GM21423 (cell line): Measurements from ENCODE around the gene PSMB3.
"Not testable (repeated sequence)": the region's sequence is repeated elsewhere in the genome, so short reads cannot be mapped to it uniquely, and the experiment has no call there.

Experiments used
- ATAC-seq: cut with Tn5 transposase; IDR thresholded peaks from one replicate; pipeline ENCODE4 v1.9.1; 2021; ENCODE audit warnings: mild to moderate bottlenecking, moderate library complexity; ENCODE audit not compliant: unreplicated experiment

Gene PSMB3

GRCh38 chr17:38748892-38749222 lies 3.7 kb upstream of the PSMB3 start:
- no peak for ATAC-seq

DNA sequence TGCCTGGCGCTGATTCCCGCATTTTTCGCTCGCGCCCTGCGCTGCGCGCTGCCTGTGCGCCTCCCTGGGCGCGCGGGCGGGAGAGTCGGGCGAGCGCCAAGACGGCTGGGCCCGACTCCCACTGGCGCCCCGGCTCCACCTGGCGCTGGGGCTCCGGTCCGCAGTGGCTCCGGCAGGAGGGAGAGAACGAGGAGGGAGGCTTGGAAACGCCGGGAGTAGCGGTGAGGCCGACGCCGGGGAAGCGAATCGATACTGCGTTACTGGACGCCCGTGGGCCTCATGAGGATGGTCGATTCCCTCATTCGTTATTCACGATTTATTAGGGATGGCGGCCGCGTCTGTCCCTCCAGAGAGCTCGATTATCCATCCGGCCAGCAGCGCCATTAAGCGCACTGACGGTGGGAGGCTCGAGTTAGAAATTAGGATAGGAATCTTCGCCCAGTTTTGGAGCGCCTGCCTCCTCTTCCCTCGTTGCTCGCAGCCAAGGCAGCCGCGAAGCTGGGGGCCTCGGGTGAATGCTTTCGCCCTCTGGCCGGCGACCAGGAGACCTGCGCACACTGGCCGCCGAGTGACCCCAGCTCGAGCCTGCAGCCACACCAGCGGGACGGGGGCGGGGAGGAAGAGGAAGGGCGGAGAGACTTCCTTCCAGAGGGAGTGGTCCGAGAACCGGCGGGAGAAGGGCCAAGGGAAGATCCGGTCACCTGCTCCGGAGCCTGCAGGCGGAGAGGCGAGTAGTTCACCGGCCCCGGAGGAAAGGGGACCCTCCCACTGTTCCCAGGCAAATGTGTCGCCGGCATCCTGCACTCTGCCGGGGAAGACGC lies 3.1 kb upstream of the PSMB3 start:
- ATAC-seq = no peak

- no peak for ATAC-seq
These were observed 2.6 kb upstream of the PSMB3 start for GRCh38 chr17:38750044-38750311.

- ATAC-seq = no peak
These were observed 2.0 kb upstream of the PSMB3 start for GRCh38 chr17:38750312-38751121.

- ATAC-seq = no peak
These were observed 1.3 kb upstream of the PSMB3 start for GRCh38 chr17:38751144-38751807.

- ATAC-seq = peak; percentile 23
These were observed 683 bp upstream of the PSMB3 start for GRCh38 chr17:38751808-38752307.

- ATAC-seq = no peak
These were observed 548 bp downstream of the PSMB3 start for GRCh38 chr17:38753071-38753506.

- no peak for ATAC-seq
These were observed 9.1 kb downstream of the PSMB3 start for GRCh38 chr17:38761612-38762011.

DNA sequence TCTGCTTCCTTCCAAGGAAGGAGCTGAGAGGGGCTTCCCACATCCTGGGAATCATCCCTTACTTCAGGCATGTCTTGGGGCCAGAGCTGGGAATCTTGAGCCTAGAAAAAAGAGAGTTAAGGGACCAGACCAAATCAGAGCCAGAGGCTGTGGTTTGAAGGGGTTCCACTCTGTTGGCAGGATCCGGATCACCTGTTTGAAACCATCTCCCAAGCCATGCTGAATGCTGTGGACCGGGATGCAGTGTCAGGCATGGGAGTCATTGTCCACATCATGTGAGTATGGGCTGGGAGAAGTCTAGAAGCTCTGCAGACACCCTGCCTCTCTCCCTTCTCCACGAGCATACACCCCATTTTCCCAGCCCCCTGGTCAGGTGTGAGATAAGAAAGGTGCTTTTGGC lies 9.7 kb downstream of the PSMB3 start:
- ATAC-seq = no peak

DNA sequence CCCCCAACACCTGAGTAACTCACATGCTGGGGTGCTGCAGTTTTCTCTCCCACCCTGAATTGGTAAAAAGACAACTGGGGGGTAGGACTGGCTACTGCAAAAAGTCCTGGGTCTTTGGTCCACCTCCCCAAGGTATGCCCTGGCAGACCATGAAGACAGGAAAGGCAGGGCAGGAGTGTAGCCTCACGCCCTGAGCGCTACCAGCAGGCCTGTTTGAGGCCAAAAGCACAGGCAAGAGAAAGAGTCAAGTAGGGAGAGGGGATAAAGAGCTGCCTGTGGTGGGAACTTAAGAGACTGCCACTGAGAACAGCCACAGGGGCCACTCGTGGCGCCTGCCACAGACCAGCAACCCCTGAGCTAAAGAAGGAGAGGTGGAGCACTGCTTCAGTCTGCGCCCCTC lies 13.8 kb downstream of the PSMB3 start:
- no peak for ATAC-seq

DNA sequence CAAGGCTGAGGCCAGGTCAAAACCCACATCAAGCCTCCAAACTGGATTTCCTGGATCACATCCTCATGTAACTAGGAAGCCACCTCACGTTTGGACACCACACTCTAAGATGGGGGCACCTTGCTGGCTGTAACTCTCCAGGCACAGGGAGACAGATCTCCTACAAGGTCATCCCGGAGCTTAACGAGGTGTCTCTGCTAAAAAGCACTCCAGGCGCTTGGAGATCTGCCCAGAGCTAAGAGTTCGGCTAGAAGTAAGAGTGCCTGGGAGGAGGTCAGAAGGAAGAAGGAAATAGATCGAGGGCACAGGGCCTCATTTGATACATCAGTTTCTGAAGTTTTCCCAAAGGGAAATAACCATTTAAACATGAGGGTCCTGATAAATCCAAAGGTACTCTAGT lies 15.9 kb downstream of the PSMB3 start:
- no peak for ATAC-seq

- ATAC-seq = no peak
These were observed 20.7 kb downstream of the PSMB3 start for GRCh38 chr17:38773258-38773657.

- ATAC-seq = no peak
These were observed 25.2 kb downstream of the PSMB3 start for GRCh38 chr17:38777641-38778250.

DNA sequence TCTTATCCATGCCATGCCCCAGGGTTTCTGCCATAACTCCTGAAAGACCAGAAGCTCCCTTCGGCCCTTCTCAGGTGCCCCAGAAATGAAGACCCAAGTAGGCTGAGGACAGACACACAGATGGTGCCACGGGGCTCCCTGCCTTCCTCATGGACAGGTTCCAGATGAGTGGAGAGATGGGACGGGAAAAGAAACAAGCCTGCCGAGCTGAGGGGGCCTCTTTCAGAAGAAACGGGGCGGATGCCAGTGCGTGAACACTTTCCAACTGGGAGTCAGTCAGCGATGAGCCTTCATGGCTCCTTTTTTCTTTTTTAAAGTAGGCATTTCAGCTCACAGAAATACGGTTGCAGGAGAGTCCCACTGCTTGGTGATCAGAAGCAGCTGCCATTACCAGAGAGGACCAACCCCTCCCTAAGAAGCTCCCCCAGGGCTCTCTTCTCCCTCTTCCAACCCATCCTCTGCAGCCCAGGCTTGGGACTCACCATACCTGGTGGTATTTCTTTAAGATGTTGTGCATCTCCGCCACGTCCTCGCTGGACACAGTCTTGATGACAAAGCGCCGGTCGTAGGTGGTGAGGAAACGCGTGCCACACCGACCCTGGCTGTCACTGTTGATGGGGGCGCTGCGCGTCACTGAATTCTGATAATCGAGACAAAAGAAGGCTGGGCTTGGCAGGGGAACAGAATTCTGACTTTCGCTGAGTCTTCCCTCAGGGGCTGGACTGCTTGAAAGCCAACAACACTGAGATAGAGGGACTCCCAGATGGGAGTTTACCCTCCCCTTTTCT lies 27.6 kb downstream of the PSMB3 start:
- ATAC-seq = no peak

- ATAC-seq = no peak
These were observed 30.7 kb downstream of the PSMB3 start for GRCh38 chr17:38783227-38783626.

- no peak for ATAC-seq
These were observed 33.8 kb downstream of the PSMB3 start for GRCh38 chr17:38786372-38786771.

GRCh38 chr17:38787999-38788398 lies 35.5 kb downstream of the PSMB3 start:
- not testable (repeated sequence) for ATAC-seq

DNA sequence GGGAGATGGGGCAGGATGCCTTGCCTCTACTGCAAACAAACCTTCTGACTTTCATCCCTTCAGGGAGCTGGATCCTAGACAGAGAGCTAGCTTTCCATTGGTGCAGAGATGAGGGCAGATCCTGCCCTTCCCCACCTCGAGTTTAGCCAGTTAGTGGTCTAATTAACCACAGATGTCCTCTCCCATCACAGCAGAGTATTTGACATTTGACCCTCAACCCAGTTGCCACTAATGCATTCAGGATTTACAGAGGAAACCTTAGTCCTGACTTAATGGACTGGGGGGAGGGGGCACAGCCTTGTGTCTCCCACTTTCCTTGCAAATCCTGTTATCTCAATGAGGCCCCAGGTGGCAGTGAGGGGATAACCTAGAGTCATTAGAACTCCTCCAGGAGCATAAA lies 36.6 kb downstream of the PSMB3 start:
- no peak for ATAC-seq

DNA sequence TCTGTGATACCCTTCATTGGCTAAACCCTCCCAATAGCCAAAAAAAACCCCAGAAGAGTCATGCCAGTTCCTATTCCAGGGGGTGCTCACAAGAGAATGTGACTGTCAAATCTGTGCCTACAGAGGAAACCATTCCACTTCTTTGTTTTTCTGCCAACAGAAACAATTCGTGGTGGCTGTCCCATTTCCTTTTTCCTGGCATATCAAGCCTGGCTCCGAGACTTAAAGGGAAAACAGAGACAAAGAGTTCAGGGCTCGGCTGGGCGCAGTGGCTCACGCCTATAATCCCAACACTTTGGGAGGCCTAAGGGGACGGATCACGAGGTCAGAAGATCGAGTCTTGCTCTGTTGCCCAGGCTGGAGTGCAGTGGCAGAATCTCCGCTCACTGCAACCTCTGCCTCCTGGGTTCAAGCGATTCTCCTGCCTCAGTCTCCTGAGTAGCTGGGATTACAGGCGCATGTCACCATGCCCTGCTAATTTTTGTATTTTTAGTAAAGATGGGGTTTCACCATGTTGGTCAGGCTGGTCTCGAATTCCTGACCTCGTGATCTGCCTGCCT lies 37.7 kb downstream of the PSMB3 start:
- not testable (repeated sequence) for ATAC-seq

DNA sequence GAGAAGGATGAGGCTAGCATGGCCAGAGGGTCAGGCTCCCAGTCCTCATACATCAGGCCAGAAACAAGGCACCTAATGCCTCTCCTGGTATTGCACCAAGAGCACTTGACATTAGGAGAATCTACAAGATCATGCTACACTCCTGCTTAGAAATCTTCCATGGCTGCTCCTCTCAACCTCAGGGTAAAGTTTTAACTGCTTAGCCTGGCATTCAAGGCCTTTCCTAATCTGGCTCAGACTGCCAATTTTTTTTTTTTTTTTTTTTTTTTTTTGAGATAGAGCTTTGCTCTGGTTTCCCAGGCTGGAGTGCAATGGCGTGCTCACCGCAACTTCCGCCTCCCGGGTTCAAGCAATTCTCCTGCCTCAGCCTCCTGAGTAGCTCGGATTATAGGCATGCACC lies 38.6 kb downstream of the PSMB3 start:
- no peak for ATAC-seq
